ENCODE measurements around the gene ELMO1.

- TF ChIP-seq CTCF (IDR thresholded peaks at IDR 0.05): no peak
- no peak for TF ChIP-seq POLR2A (IDR thresholded peaks at IDR 0.05)
These were observed 223.9 kb downstream of the ELMO1 start for GRCh38 chr7:37224746-37225145.

Data from lower leg skin (tissue), 3 donors.